Neuronal stem cell (in vitro differentiated cells): Measurements from ENCODE around the gene SPDYC.
A peak's percentile ranks its signal among the peaks of the same experiment; 100 is the strongest.

Experiments
- DNase-seq: peaks from one replicate; pipeline ENCODE4 v3.0.0-alpha.2; 2013; ENCODE audit warnings: low spot score
- H2AFZ ChIP-seq: one replicate; pipeline ENCODE4 v1.6.1; 2013; ENCODE audit warnings: mild to moderate bottlenecking, low read length, inconsistent platforms
- H2AK5ac ChIP-seq: 2 replicates; pipeline ENCODE4 v1.6.1; 2013; ENCODE audit warnings: low read depth, mild to moderate bottlenecking, inconsistent platforms, low read length, moderate library complexity, mixed read lengths
- H2BK120ac ChIP-seq: 2 replicates; pipeline ENCODE4 v1.6.1; 2013; ENCODE audit warnings: low read depth, mild to moderate bottlenecking, inconsistent platforms, low read length, moderate library complexity, mixed read lengths
- H2BK12ac ChIP-seq: one replicate; pipeline ENCODE4 v1.6.1; 2013; ENCODE audit warnings: low read length, inconsistent platforms
- H2BK15ac ChIP-seq: 2 replicates; pipeline ENCODE4 v1.6.1; 2013; ENCODE audit warnings: mild to moderate bottlenecking, low read length, inconsistent platforms, mixed read lengths
- H2BK5ac ChIP-seq: one replicate; pipeline ENCODE4 v1.6.1; 2013; ENCODE audit warnings: inconsistent platforms, mild to moderate bottlenecking, low read length, moderate library complexity
- H3K14ac ChIP-seq: one replicate; pipeline ENCODE4 v1.6.1; 2013; ENCODE audit warnings: low read length, inconsistent platforms
- H3K18ac ChIP-seq: 2 replicates; pipeline ENCODE4 v1.6.1; 2013; ENCODE audit warnings: low read length, inconsistent platforms
- H3K23ac ChIP-seq: 2 replicates; pipeline ENCODE4 v1.6.1; 2013; ENCODE audit warnings: low read depth, mild to moderate bottlenecking, mixed read lengths, low read length, inconsistent platforms; ENCODE audit not compliant: poor library complexity
- H3K27ac ChIP-seq: replicated peaks from 3 replicates; pipeline ENCODE4 v1.5.1; 2013; ENCODE audit warnings: low read length, inconsistent platforms
- H3K27me3 ChIP-seq, 3 experiments: 2 replicates each; pipeline ENCODE4 v1.6.1; 2013; ENCODE audit warnings: low read length in 3 of 3, mild to moderate bottlenecking in 2 of 3, inconsistent platforms in 1 of 3, low read depth in 1 of 3, mixed read lengths in 1 of 3, moderate library complexity in 1 of 3; ENCODE audit not compliant: control insufficient read depth in 3 of 3, insufficient read depth in 3 of 3
- H3K36me3 ChIP-seq, 2 donors: replicated peaks in 1 of 2; 2 replicates each; pipeline ENCODE4 v1.6.1; 2013; ENCODE audit warnings: low read length in 2 of 2; ENCODE audit not compliant: control insufficient read depth in 2 of 2, insufficient read depth in 2 of 2
- H3K4ac ChIP-seq: 2 replicates; pipeline ENCODE4 v1.6.1; 2013; ENCODE audit warnings: inconsistent platforms, mild to moderate bottlenecking, low read length, moderate library complexity
- H3K4me1 ChIP-seq, 2 donors: 1 replicate in 1 of 2; 2 replicates in 1 of 2; pipeline ENCODE4 v1.6.1; 2013; ENCODE audit warnings: low read length in 2 of 2, low read depth in 1 of 2; ENCODE audit not compliant: control insufficient read depth in 2 of 2, insufficient read depth in 1 of 2
- H3K4me2 ChIP-seq: one replicate; pipeline ENCODE4 v1.6.1; 2013; ENCODE audit warnings: mild to moderate bottlenecking, low read length, inconsistent platforms; ENCODE audit not compliant: insufficient read depth, poor library complexity, severe bottlenecking
- H3K4me3 ChIP-seq, 2 donors: 2 replicates each; pipeline ENCODE4 v1.5.1; 2013; ENCODE audit warnings: low read length in 2 of 2, mild to moderate bottlenecking in 2 of 2, inconsistent platforms in 1 of 2, moderate library complexity in 1 of 2
- H3K79me1 ChIP-seq: one replicate; pipeline ENCODE4 v1.6.1; 2013; ENCODE audit warnings: low read depth, mild to moderate bottlenecking, inconsistent platforms, low read length, moderate library complexity
- H3K9ac ChIP-seq: one replicate; pipeline ENCODE4 v1.6.1; 2013; ENCODE audit warnings: mild to moderate bottlenecking, low read depth, low read length, inconsistent platforms; ENCODE audit not compliant: poor library complexity
- H3K9me3 ChIP-seq, 2 donors: replicated peaks in 1 of 2; 2 replicates each; pipeline versions ENCODE3 to v1.6.1; 2013; ENCODE audit warnings: low read length in 2 of 2, mild to moderate bottlenecking in 2 of 2, inconsistent platforms in 1 of 2, low read depth in 1 of 2, mixed read lengths in 1 of 2, moderate library complexity in 1 of 2; ENCODE audit not compliant: control insufficient read depth in 2 of 2, insufficient read depth in 1 of 2
- H4K8ac ChIP-seq: one replicate; pipeline ENCODE4 v1.6.1; 2013; ENCODE audit warnings: low read depth, mild to moderate bottlenecking, inconsistent platforms, low read length, moderate library complexity
- H4K91ac ChIP-seq: one replicate; pipeline ENCODE4 v1.6.1; 2013; ENCODE audit warnings: low read length, low read depth, mild to moderate bottlenecking, inconsistent platforms; ENCODE audit not compliant: poor library complexity
- WGBS, 2 donors: extraction: QIAGEN DNeasy Blood & Tissue Kit; methylation state at CpG; one replicate each; pipeline ENCODE4 v1.1.7; 2013; ENCODE audit warnings: missing lambda C conversion rate in 2 of 2, mixed read lengths in 1 of 2; ENCODE audit not compliant: insufficient read length in 2 of 2, insufficient replicate concordance in 1 of 2; ENCODE audit errors: extremely low coverage in 2 of 2; 5-methylcytosine and 5-hydroxymethylcytosine counted together

The SPDYC gene

DNA sequence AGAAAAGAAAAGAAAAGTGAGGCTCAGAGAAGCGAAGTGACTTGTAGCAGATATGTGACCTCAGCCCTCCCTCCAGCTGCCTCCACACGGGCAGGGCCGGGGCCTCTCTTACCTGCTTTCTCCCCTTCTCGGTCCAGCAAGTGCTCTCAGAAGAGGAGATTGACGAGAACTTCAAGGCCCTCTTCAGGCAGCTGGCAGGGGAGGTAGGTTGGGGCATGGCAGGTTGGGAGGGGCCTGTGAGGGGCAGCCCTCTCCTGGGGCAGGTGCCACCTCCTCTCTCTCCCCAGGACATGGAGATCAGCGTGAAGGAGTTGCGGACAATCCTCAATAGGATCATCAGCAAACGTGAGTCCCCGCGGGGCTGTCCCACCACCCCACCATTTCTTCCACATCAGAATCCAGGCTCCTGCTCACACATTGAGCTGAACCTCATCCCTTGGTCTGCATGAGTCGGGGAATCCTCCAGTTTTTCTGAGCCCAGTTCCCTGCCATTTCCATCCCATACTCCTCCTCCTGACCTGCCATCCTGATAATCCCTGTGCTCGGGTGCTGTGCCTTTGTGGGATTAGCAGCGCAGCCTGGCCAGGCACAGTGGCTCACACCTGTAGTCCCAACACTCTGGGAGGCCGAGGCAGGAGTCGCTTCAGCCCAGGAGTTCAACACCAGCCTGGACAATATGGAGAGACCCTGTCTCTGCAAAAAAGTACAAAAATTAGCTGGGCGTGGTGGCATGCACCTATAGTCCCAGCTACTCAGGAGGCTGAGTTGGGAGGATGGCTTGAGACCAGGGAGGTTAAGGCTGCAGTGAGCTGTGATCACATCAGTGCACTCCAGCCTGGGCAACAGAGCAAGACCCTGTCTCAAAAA lies 38.1 kb downstream of the SPDYC start:
- no peak overlapping the region for H2BK15ac ChIP-seq
- no peaks in the 10 kb centered on the region for H3K79me1 ChIP-seq
- DNase-seq: no peak
- no peak overlapping the region for H3K14ac ChIP-seq
- H4K91ac ChIP-seq: no peak overlapping the region
- no peak overlapping the region for H3K4ac ChIP-seq
- H3K36me3 ChIP-seq: peaks cover 12 to 52% of the 10 kb centered on the region in 2 donors
- H2AFZ ChIP-seq: no peak overlapping the region
- H2AK5ac ChIP-seq: no peak overlapping the region
- H2BK120ac ChIP-seq: no peak overlapping the region
- no peak overlapping the region for H3K18ac ChIP-seq
- no peak overlapping the region for H4K8ac ChIP-seq
- no peak overlapping the region for H3K9ac ChIP-seq
- no peak overlapping the region for H3K4me3 ChIP-seq
- H3K9me3 ChIP-seq: peaks cover 0 to 2% of the 10 kb centered on the region in 2 donors
- H3K4me1 ChIP-seq: peaks cover 0 to 6% of the 10 kb centered on the region in 2 donors
- no peak overlapping the region for H3K4me2 ChIP-seq
- no CpG with 5 or more reads among the region's 16 CpGs for WGBS, 2 donors
- no peaks in the 10 kb centered on the region for H3K27me3 ChIP-seq
- H3K23ac ChIP-seq: no peak overlapping the region
- no peak overlapping the region for H2BK5ac ChIP-seq
- no peak overlapping the region for H2BK12ac ChIP-seq
- no peak overlapping the region for H3K27ac ChIP-seq

- no CpG with 5 or more reads among the region's 13 CpGs for WGBS, 2 donors
- no peak for DNase-seq
Observed at GRCh38 chr11:65208785-65209710, 39.0 kb downstream of the SPDYC start.

GRCh38 chr11:65209711-65210360 lies 39.8 kb downstream of the SPDYC start:
- Histone ChIP-seq H3K79me1 (no peaks in the 10 kb centered on the region), H3K18ac (no peak overlapping the region), H4K8ac (peak overlapping the region; percentile 30), H3K14ac (no peak overlapping the region), H2BK5ac (no peak overlapping the region), H2BK15ac (no peak overlapping the region), H3K36me3 (peaks cover 12 to 52% of the 10 kb centered on the region in 2 donors), H2AK5ac (no peak overlapping the region), H3K4me3 (peak overlapping the region in 1 of 2 donors; percentile 9), H2BK120ac (no peak overlapping the region), H3K4me2 (no peak overlapping the region), H3K9ac (peak overlapping the region; percentile 3), H3K4ac (no peak overlapping the region), H2BK12ac (no peak overlapping the region), H3K27me3 (no peaks in the 10 kb centered on the region), H3K23ac (no peak overlapping the region), H3K27ac (no peak overlapping the region), H4K91ac (no peak overlapping the region), H2AFZ (no peak overlapping the region), H3K9me3 (peaks cover 0 to 2% of the 10 kb centered on the region in 2 donors), H3K4me1 (peaks cover 3 to 13% of the 10 kb centered on the region in 2 donors)
- no CpG with 5 or more reads among the region's 20 CpGs for WGBS, 2 donors
- no peak for DNase-seq

More at GRCh38 chr11:65208785-65209710, 39.0 kb downstream of the SPDYC start:
- Histone ChIP-seq H3K27me3 (no peaks in the 10 kb centered on the region), H4K91ac (no peak overlapping the region), H2BK120ac (no peak overlapping the region), H3K4ac (no peak overlapping the region), H3K23ac (no peak overlapping the region), H3K4me3 (no peak overlapping the region), H3K79me1 (no peaks in the 10 kb centered on the region), H2AK5ac (no peak overlapping the region), H3K27ac (no peak overlapping the region), H3K9me3 (peaks cover 0 to 2% of the 10 kb centered on the region in 2 donors), H3K4me1 (peaks cover 3 to 13% of the 10 kb centered on the region in 2 donors), H3K36me3 (peaks cover 12 to 52% of the 10 kb centered on the region in 2 donors), H3K4me2 (no peak overlapping the region), H2BK15ac (no peak overlapping the region), H3K18ac (no peak overlapping the region), H2AFZ (no peak overlapping the region), H4K8ac (no peak overlapping the region), H3K14ac (no peak overlapping the region), H2BK12ac (no peak overlapping the region), H3K9ac (no peak overlapping the region), H2BK5ac (no peak overlapping the region)
